HepG2 (cell line): Measurements from ENCODE around the gene MPPE1. TPM values are rescaled to one million over a fixed set of nuclear protein-coding genes. Genes with fewer than 3 reads are reported as not detected.
A peak's percentile ranks its signal among the peaks of the same experiment; 100 is the strongest.

Experiments
- ADNP ChIP-seq: sonication (generic); formaldehyde crosslinking; IDR thresholded peaks from 2 replicates; pipeline ENCODE4 v1.4.0; 2020; ENCODE audit warnings: missing genetic modification reagents
- ARNT ChIP-seq: fragments of 450-650 bp; IDR thresholded peaks from 2 replicates; pipeline ENCODE4 v1.6.1; 2017
- CHD4 ChIP-seq: fragments of 200-600 bp; sonication (generic); IDR thresholded peaks from 2 replicates; pipeline ENCODE4 v1.7.0; 2017; ENCODE audit warnings: mild to moderate bottlenecking, low read length, borderline replicate concordance
- FOXO1 ChIP-seq: sonication (generic); formaldehyde crosslinking; IDR thresholded peaks from 2 replicates; pipeline ENCODE4 v1.4.0; 2020; ENCODE audit warnings: missing genetic modification reagents
- IRX3 ChIP-seq: sonication (generic); formaldehyde crosslinking; IDR thresholded peaks from 2 replicates; pipeline ENCODE4 v1.8.1; 2023; ENCODE audit warnings: mild to moderate bottlenecking, low read depth, missing genetic modification reagents, borderline replicate concordance
- JDP2 ChIP-seq: sonication (generic); formaldehyde crosslinking; IDR thresholded peaks from 2 replicates; pipeline ENCODE4 v1.8.1; 2022; ENCODE audit warnings: missing genetic modification reagents, borderline replicate concordance
- MED13 ChIP-seq: sonication (generic); formaldehyde crosslinking; IDR thresholded peaks from 2 replicates; pipeline ENCODE4 v1.5.0; 2020; ENCODE audit warnings: missing genetic modification reagents
- MIER2 ChIP-seq: IDR thresholded peaks from 2 replicates; pipeline ENCODE4 v1.6.1; 2016; ENCODE audit warnings: missing biosample characterization, missing genetic modification reagents
- NFE2L1 ChIP-seq: sonication (generic); formaldehyde crosslinking; IDR thresholded peaks from 2 replicates; pipeline ENCODE4 v1.4.0; 2020; ENCODE audit warnings: missing genetic modification reagents, mild to moderate bottlenecking, borderline replicate concordance
- POGZ ChIP-seq: sonication (generic); formaldehyde crosslinking; IDR thresholded peaks from 2 replicates; pipeline ENCODE4 v1.4.0; 2020; ENCODE audit warnings: mild to moderate bottlenecking, missing genetic modification reagents
- RBAK ChIP-seq: sonication (generic); formaldehyde crosslinking; IDR thresholded peaks from 2 replicates; pipeline ENCODE4 v1.5.1; 2020; ENCODE audit warnings: mild to moderate bottlenecking, missing genetic modification reagents
- RNF219 ChIP-seq: sonication (generic); formaldehyde crosslinking; IDR thresholded peaks from 2 replicates; pipeline ENCODE4 v1.5.0; 2020; ENCODE audit warnings: mild to moderate bottlenecking, missing genetic modification reagents
- SMARCC2 ChIP-seq: fragments of 450-650 bp; IDR thresholded peaks from 2 replicates; pipeline ENCODE4 v1.6.1; 2017; ENCODE audit warnings: antibody characterized with exemption, mild to moderate bottlenecking
- TBP ChIP-seq: sonication (generic); formaldehyde crosslinking; IDR thresholded peaks from 2 replicates; pipeline ENCODE4 v1.5.0; 2020; ENCODE audit warnings: missing genetic modification reagents
- U2AF1 ChIP-seq: fragments of 200-400 bp; formaldehyde crosslinking; optimal IDR thresholded peaks from 2 replicates; pipeline ENCODE3; 2017; ENCODE audit warnings: mild to moderate bottlenecking, low read depth, low read length
- ZNF234 ChIP-seq: sonication (generic); formaldehyde crosslinking; conservative IDR thresholded peaks from 2 replicates; pipeline ENCODE4 v1.5.1; 2020; ENCODE audit warnings: mild to moderate bottlenecking, missing genetic modification reagents
- ZNF235 ChIP-seq: sonication (generic); formaldehyde crosslinking; IDR thresholded peaks from 2 replicates; pipeline ENCODE4 v1.8.1; 2023; ENCODE audit warnings: mild to moderate bottlenecking, missing genetic modification reagents, borderline replicate concordance
- ZNF34 ChIP-seq: sonication (generic); formaldehyde crosslinking; IDR thresholded peaks from 2 replicates; pipeline ENCODE4 v1.4.0; 2020; ENCODE audit warnings: mild to moderate bottlenecking, missing genetic modification reagents, borderline replicate concordance
- ZNF44 ChIP-seq: sonication (generic); formaldehyde crosslinking; IDR thresholded peaks from 2 replicates; pipeline ENCODE4 v1.5.1; 2020; ENCODE audit warnings: mild to moderate bottlenecking, missing genetic modification reagents
- ZNF468 ChIP-seq: sonication (generic); formaldehyde crosslinking; IDR thresholded peaks from 2 replicates; pipeline ENCODE4 v1.8.0; 2022; ENCODE audit warnings: mild to moderate bottlenecking, moderate library complexity, missing genetic modification reagents
- ZNF543 ChIP-seq: sonication (generic); formaldehyde crosslinking; IDR thresholded peaks from 2 replicates; pipeline ENCODE4 v1.4.0; 2020; ENCODE audit warnings: mild to moderate bottlenecking, missing genetic modification reagents
- ZNF550 ChIP-seq: sonication (generic); formaldehyde crosslinking; IDR thresholded peaks from 2 replicates; pipeline ENCODE4 v1.4.0; 2020; ENCODE audit warnings: mild to moderate bottlenecking, missing genetic modification reagents, borderline replicate concordance
- ZNF556 ChIP-seq: sonication (generic); formaldehyde crosslinking; IDR thresholded peaks from 2 replicates; pipeline ENCODE4 v1.4.0; 2020; ENCODE audit warnings: mild to moderate bottlenecking, missing genetic modification reagents, borderline replicate concordance
- ZNF567 ChIP-seq: sonication (generic); formaldehyde crosslinking; IDR thresholded peaks from 2 replicates; pipeline ENCODE4 v1.8.1; 2023; ENCODE audit warnings: mild to moderate bottlenecking, missing genetic modification reagents, borderline replicate concordance
- ZSCAN29 ChIP-seq: sonication (generic); formaldehyde crosslinking; conservative IDR thresholded peaks from 2 replicates; pipeline ENCODE4 v1.4.0; 2020; ENCODE audit warnings: mild to moderate bottlenecking, missing genetic modification reagents
- polyA plus RNA-seq, 8 experiments: library from polyadenylated mRNA; depleted of rRNA in 3 of 8; stranded (reverse) in 7 of 8; unstranded in 1 of 8; fragments of >200 nt; fragmentation: Illumina TruSeq in 4 of 8; extraction: Trizol in 4 of 8; gene quantifications; 2 replicates each; pipeline versions ENCODE4 v1.2.1 to v1.2.3, GENCODE V29; 2011 to 2016; ENCODE audit warnings: low read depth in 4 of 8, missing spikeins in 1 of 8, mixed read lengths in 1 of 8; ENCODE audit not compliant: insufficient read depth in 1 of 8
- total RNA-seq, 5 experiments: library from RNA; depleted of rRNA; stranded (reverse); fragments of >200 nt; fragmentation: Illumina TruSeq; extraction: Trizol; gene quantifications; 2 replicates each; pipeline ENCODE4 v1.2.3, GENCODE V29; 2016; ENCODE audit warnings: low read depth in 1 of 5
- TF ChIP-seq, protein P1 (sequence below): sonication (generic); formaldehyde crosslinking; IDR thresholded peaks from 2 replicates; pipeline ENCODE4 v1.5.0; 2020; ENCODE audit warnings: missing genetic modification reagents
- TF ChIP-seq, protein P2 (sequence below): sonication (generic); formaldehyde crosslinking; conservative IDR thresholded peaks from 2 replicates; pipeline ENCODE4 v1.5.0; 2020; ENCODE audit warnings: missing genetic modification reagents

MPPE1 gene
- total and polyA plus RNA-seq, 2 of the 13 experiments (the other 11 are each of a cell fraction or from before 2014, with no cell fraction given) = 9.6 to 11.9 TPM

DNA sequence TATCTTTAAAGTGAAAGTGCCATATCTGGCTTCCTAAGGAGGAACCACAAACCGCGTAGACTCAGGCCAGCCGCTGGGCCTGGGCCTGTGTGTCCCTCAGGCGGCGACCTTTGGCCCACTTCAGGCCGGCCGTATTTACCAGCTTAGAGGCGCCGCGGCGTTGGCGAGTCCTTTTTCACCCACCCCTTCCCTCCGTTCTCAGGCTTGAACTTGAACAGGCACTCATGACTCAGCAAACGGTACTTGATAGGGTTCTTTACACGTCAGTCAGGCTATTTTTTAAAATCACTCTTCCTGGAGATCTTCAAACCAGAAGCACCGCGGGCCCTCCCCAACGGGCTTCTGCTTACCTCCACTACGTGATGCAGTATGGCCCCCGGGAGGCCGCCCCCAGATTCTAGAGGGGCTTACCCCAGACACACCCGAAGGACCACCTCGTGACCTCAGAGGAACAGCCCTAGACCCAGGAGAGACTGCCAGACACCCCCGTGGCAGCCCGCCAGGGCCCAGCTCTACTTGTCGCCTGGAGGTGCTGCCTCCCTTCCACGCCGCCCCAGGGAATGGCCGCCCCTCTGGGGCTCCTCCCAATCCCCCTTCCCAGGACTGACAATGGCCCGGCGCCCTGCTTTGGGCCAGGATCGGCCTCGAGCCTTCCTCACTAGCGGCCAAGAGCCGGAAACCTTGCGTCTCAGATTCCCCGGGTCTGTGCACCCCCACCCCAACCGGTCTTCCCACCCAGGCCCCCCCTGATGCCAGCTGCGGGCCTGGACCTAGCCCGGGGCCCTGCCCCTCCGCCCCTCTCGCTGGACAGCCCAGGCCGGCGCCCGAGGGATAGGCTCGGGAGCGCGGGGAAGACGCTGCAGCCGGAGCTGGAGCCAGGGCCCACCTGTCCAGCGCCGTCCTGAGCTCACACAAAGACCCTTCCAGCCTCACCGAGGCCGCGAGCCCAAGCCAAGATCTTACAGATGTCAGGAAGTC lies 39.4 kb upstream of the MPPE1 start (continued):
- TF ChIP-seq ZNF34 (CRISPR knock-in tag) = no peak
- no peak for TF ChIP-seq ZNF567 (CRISPR knock-in tag)
- TF ChIP-seq ZNF550 = no peak
- TF ChIP-seq NFE2L1 = no peak
- TF ChIP-seq, protein P1, sequence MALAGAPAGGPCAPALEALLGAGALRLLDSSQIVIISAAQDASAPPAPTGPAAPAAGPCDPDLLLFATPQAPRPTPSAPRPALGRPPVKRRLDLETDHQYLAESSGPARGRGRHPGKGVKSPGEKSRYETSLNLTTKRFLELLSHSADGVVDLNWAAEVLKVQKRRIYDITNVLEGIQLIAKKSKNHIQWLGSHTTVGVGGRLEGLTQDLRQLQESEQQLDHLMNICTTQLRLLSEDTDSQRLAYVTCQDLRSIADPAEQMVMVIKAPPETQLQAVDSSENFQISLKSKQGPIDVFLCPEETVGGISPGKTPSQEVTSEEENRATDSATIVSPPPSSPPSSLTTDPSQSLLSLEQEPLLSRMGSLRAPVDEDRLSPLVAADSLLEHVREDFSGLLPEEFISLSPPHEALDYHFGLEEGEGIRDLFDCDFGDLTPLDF (CRISPR knock-in tag) = no peak
- TF ChIP-seq ZNF556 (CRISPR knock-in tag) = peak; percentile 70; the same call in 1 of the 2 replicates
- no peak for TF ChIP-seq ARNT
- TF ChIP-seq ZNF44 (CRISPR knock-in tag) = no peak
- TF ChIP-seq, protein P2, sequence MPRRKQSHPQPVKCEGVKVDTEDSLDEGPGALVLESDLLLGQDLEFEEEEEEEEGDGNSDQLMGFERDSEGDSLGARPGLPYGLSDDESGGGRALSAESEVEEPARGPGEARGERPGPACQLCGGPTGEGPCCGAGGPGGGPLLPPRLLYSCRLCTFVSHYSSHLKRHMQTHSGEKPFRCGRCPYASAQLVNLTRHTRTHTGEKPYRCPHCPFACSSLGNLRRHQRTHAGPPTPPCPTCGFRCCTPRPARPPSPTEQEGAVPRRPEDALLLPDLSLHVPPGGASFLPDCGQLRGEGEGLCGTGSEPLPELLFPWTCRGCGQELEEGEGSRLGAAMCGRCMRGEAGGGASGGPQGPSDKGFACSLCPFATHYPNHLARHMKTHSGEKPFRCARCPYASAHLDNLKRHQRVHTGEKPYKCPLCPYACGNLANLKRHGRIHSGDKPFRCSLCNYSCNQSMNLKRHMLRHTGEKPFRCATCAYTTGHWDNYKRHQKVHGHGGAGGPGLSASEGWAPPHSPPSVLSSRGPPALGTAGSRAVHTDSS (CRISPR knock-in tag) = no peak
- TF ChIP-seq RBAK (CRISPR knock-in tag) = no peak
- no peak for TF ChIP-seq ZNF468
- TF ChIP-seq ZNF235 = no peak
- TF ChIP-seq JDP2 (CRISPR knock-in tag) = no peak
- no peak for TF ChIP-seq TBP (CRISPR knock-in tag)
- TF ChIP-seq POGZ = peak; percentile 41; the same call in 1 of the 2 replicates
- TF ChIP-seq ZNF543 = no peak
- TF ChIP-seq ZNF234 = no peak
- TF ChIP-seq MED13 (CRISPR knock-in tag) = no peak
- TF ChIP-seq IRX3 = no peak
- TF ChIP-seq RNF219 (CRISPR knock-in tag) = no peak
- TF ChIP-seq MIER2 = peak; percentile 26; the same call in 1 of the 2 replicates
- TF ChIP-seq SMARCC2 = no peak
- peak; percentile 71 for TF ChIP-seq FOXO1 (CRISPR knock-in tag)
- peak; percentile 99 for TF ChIP-seq ZSCAN29
- TF ChIP-seq ADNP (CRISPR knock-in tag) = no peak
- TF ChIP-seq U2AF1 = no peak
- TF ChIP-seq CHD4 = no peak
